Prostate gland (tissue), 2 donors: ENCODE data around the gene NOTCH2.
"Not testable (repeated sequence)": the region's sequence is repeated elsewhere in the genome, so short reads cannot be mapped to it uniquely, and the experiment has no call there.

ENCODE experiments used
- POLR2A ChIP-seq: fragments of 450-650 bp; IDR thresholded peaks from one replicate; pipeline ENCODE4 v1.6.1; 2016; ENCODE audit warnings: antibody characterized with exemption, mild to moderate bottlenecking
- POLR2AphosphoS5 ChIP-seq: sonication (generic); formaldehyde crosslinking; IDR thresholded peaks from one replicate; pipeline ENCODE4 v1.6.1; 2017; ENCODE audit warnings: antibody characterized with exemption
- TF ChIP-seq, protein P1 (sequence below), 4 experiments: fragments of 200-600 bp in 2 of 4; fragments of 450-650 bp in 2 of 4; sonication (generic) in 2 of 4; IDR thresholded peaks; 1 replicate in 3 of 4; 2 replicates in 1 of 4; pipeline ENCODE4 v1.5.1; 2016 to 2019; ENCODE audit warnings: antibody characterized with exemption in 4 of 4, mild to moderate bottlenecking in 2 of 4, moderate library complexity in 2 of 4

DNA sequence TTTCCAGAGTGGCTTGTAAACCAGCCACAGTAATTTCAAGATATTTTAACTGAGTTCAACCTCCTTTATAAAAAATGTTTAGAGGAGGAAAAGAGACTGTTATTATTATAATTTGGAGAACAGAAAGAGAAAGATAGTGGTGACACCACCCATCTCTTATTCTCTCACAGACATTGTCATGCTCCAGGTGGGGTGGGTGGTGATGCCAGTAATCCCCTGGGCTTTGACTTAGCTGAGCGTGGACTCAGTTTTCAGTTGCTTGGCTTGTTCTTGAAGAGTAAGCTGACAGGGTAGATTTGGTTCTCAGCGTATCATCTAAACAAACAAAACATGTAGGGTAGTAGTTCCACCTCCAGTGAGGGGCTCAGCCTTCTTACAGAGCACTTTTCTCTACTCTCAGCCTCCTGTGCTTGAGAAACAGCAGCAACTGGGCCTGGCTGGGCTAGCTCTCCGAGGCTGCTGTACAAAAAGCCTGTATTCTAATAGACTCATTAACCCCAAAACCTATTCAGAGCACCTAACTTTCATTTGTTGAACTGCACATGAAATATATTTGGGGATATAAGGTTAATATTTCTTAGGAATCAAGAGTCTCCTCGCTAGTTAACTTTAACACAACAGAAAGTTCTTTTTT lies 24.2 kb upstream of the NOTCH2 start:
- TF ChIP-seq, protein P1, sequence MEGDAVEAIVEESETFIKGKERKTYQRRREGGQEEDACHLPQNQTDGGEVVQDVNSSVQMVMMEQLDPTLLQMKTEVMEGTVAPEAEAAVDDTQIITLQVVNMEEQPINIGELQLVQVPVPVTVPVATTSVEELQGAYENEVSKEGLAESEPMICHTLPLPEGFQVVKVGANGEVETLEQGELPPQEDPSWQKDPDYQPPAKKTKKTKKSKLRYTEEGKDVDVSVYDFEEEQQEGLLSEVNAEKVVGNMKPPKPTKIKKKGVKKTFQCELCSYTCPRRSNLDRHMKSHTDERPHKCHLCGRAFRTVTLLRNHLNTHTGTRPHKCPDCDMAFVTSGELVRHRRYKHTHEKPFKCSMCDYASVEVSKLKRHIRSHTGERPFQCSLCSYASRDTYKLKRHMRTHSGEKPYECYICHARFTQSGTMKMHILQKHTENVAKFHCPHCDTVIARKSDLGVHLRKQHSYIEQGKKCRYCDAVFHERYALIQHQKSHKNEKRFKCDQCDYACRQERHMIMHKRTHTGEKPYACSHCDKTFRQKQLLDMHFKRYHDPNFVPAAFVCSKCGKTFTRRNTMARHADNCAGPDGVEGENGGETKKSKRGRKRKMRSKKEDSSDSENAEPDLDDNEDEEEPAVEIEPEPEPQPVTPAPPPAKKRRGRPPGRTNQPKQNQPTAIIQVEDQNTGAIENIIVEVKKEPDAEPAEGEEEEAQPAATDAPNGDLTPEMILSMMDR (IDR thresholded peaks at IDR 0.05) = not testable (repeated sequence)
- TF ChIP-seq POLR2A, POLR2AphosphoS5: not testable (repeated sequence)
